GM18909 (cell line): ENCODE results near the gene SHQ1.
"Not testable (repeated sequence)": the region's sequence is repeated elsewhere in the genome, so short reads cannot be mapped to it uniquely, and the experiment has no call there.

Experiments used
- ATAC-seq: cut with Tn5 transposase; IDR thresholded peaks from one replicate; pipeline ENCODE4 v1.9.1; 2021; ENCODE audit warnings: mild to moderate bottlenecking; ENCODE audit not compliant: unreplicated experiment, poor library complexity

Gene SHQ1

GRCh38 chr3:72724070-72724469 lies 124.2 kb downstream of the SHQ1 start:
- no peak for ATAC-seq

GRCh38 chr3:72722930-72723726 lies 125.1 kb downstream of the SHQ1 start:
- ATAC-seq: no peak

GRCh38 chr3:72721683-72722381 lies 126.4 kb downstream of the SHQ1 start:
- ATAC-seq: no peak

- no peak for ATAC-seq
These were observed 127.7 kb downstream of the SHQ1 start for GRCh38 chr3:72720566-72720965.

- no peak for ATAC-seq
These were observed 129.1 kb downstream of the SHQ1 start for GRCh38 chr3:72719137-72719536.

GRCh38 chr3:72714135-72714534 lies 134.1 kb downstream of the SHQ1 start:
- not testable (repeated sequence) for ATAC-seq

- ATAC-seq: not testable (repeated sequence)
These were observed 137.8 kb downstream of the SHQ1 start for GRCh38 chr3:72710471-72710870.

- ATAC-seq: no peak
These were observed 139.8 kb downstream of the SHQ1 start for GRCh38 chr3:72708441-72708840.

- no peak for ATAC-seq
These were observed 145.2 kb downstream of the SHQ1 start for GRCh38 chr3:72702997-72703396.

- ATAC-seq: no peak
These were observed 145.9 kb downstream of the SHQ1 start for GRCh38 chr3:72702390-72702789.

GRCh38 chr3:72700106-72700505 lies 148.1 kb downstream of the SHQ1 start:
- no peak for ATAC-seq

- ATAC-seq: no peak
These were observed 148.6 kb downstream of the SHQ1 start for GRCh38 chr3:72699631-72700030.
